ENCODE data around the gene NEK11.

DNA sequence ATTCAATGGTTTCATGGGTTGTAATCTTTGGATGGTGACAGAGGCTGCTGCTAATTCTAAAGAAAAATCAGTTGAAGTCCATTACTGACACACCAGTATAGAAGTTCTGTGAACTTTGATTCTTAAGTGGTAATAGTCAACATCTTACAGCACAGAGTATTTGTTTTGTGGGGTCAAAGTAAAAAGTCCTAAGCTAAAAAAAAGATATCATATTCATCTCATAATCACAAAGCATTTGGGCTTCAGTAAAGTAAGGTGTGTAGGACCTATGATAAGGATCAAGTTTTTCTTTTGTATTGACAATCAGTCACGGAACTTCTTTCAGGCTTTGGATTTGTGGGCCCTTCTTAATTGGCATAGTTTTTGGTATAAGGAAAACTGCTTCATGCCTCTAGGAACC lies 1.1 kb upstream of the NEK11 start:
- TF ChIP-seq, protein P1, sequence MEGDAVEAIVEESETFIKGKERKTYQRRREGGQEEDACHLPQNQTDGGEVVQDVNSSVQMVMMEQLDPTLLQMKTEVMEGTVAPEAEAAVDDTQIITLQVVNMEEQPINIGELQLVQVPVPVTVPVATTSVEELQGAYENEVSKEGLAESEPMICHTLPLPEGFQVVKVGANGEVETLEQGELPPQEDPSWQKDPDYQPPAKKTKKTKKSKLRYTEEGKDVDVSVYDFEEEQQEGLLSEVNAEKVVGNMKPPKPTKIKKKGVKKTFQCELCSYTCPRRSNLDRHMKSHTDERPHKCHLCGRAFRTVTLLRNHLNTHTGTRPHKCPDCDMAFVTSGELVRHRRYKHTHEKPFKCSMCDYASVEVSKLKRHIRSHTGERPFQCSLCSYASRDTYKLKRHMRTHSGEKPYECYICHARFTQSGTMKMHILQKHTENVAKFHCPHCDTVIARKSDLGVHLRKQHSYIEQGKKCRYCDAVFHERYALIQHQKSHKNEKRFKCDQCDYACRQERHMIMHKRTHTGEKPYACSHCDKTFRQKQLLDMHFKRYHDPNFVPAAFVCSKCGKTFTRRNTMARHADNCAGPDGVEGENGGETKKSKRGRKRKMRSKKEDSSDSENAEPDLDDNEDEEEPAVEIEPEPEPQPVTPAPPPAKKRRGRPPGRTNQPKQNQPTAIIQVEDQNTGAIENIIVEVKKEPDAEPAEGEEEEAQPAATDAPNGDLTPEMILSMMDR (optimal IDR thresholded peaks at IDR 0.05 in 1 of 3, IDR thresholded peaks at IDR 0.05 in 1 of 3, conservative IDR thresholded peaks at IDR 0.05 in 1 of 3; ENCODE audit: extremely low read depth in 1 of 3, insufficient read depth in 2 of 3, low read length in 3 of 3), result no peak
- no peak for TF ChIP-seq EZH2 (IDR thresholded peaks at IDR 0.05; ENCODE audit: low read length)

Measured in keratinocyte (primary cell).